SHP77 (cell line): Measurements from ENCODE around the gene NKAPD1.
"Not testable (repeated sequence)": the region's sequence is repeated elsewhere in the genome, so short reads cannot be mapped to it uniquely, and the experiment has no call there.

Experiments
- DNase-seq, 2 experiments: peaks; one replicate each; lab custom pipeline; 2025; lab: John Stamatoyannopoulos, UW

NKAPD1 gene

GRCh38 chr11:112086422-112087191, 12.5 kb downstream of the NKAPD1 start, which contains the start of the genes SDHD and TIMM8B:
TSS of gene SDHD (plus strand) at chr11:112086873. CDS start at chr11:112086908, 35 bp downstream.
TSS of gene TIMM8B (minus strand) at chr11:112086756. CDS start at chr11:112086723, 33 bp downstream.
- peak; percentile 91 to 94 for DNase-seq

- DNase-seq = no peak
Measured at GRCh38 chr11:112087212-112087611, 13.1 kb downstream of the NKAPD1 start.

GRCh38 chr11:112095302-112095701, 21.2 kb downstream of the NKAPD1 start:
- not testable (repeated sequence) for DNase-seq

GRCh38 chr11:112096194-112096593, 22.1 kb downstream of the NKAPD1 start:
- DNase-seq = no peak

- DNase-seq = no peak
Measured at GRCh38 chr11:112097734-112098528, 23.8 kb downstream of the NKAPD1 start.

GRCh38 chr11:112100462-112100861, 26.4 kb downstream of the NKAPD1 start:
- no peak for DNase-seq

GRCh38 chr11:112103446-112103845, 29.3 kb downstream of the NKAPD1 start:
- no peak for DNase-seq

- DNase-seq = no peak
Measured at GRCh38 chr11:112106070-112106469, 32.0 kb downstream of the NKAPD1 start.

GRCh38 chr11:112113539-112114457, 39.7 kb downstream of the NKAPD1 start:
- peak; percentile 60 to 65 for DNase-seq

GRCh38 chr11:112114460-112114859, 40.4 kb downstream of the NKAPD1 start:
- DNase-seq = no peak

- DNase-seq = no peak
Measured at GRCh38 chr11:112115386-112115785, 41.3 kb downstream of the NKAPD1 start.

GRCh38 chr11:112118176-112118575, 44.1 kb downstream of the NKAPD1 start:
- DNase-seq = no peak

GRCh38 chr11:112121981-112122615, 48.0 kb downstream of the NKAPD1 start:
- DNase-seq = no peak

GRCh38 chr11:112123129-112123528, 49.0 kb downstream of the NKAPD1 start:
- DNase-seq = no peak

GRCh38 chr11:112127056-112127455, 53.0 kb downstream of the NKAPD1 start:
- no peak for DNase-seq

GRCh38 chr11:112128483-112129121, 54.5 kb downstream of the NKAPD1 start:
- peak; percentile 59 to 68 for DNase-seq

GRCh38 chr11:112129656-112130055, 55.6 kb downstream of the NKAPD1 start:
- no peak for DNase-seq

- no peak for DNase-seq
Measured at GRCh38 chr11:112132737-112133136, 58.6 kb downstream of the NKAPD1 start.

GRCh38 chr11:112134473-112134872, 60.4 kb downstream of the NKAPD1 start:
- no peak for DNase-seq
